SK-N-SH treated with all-trans-retinoic acid at 6 μM for 48 hours (cell line): Measurements from ENCODE around the gene SPSB2.

ENCODE experiments used
- ATAC-seq: fragments of 200-7000 bp; cut with Tn5 transposase; 3 replicates; pipeline ENCODE4 v1.9.1; 2020; ENCODE audit warnings: mild to moderate bottlenecking, moderate library complexity
- BACH2 ChIP-seq: fragments of 250-450 bp; sonication (Bioruptor Pico); IDR thresholded peaks from 2 replicates; pipeline ENCODE4 v1.9.0; 2021; ENCODE audit warnings: mild to moderate bottlenecking, borderline replicate concordance
- CREB5 ChIP-seq: fragments of 250-450 bp; sonication (Bioruptor Pico); IDR thresholded peaks from 2 replicates; pipeline ENCODE4 v1.5.1; 2020; ENCODE audit warnings: low read depth, mild to moderate bottlenecking, moderate library complexity
- CSDC2 ChIP-seq: fragments of 250-450 bp; sonication (Bioruptor Pico); IDR thresholded peaks from 2 replicates; pipeline ENCODE4 v1.5.0; 2020; ENCODE audit warnings: mild to moderate bottlenecking, moderate library complexity
- CSRNP3 ChIP-seq: fragments of 250-450 bp; sonication (Bioruptor Pico); IDR thresholded peaks from 2 replicates; pipeline ENCODE4 v1.5.1; 2021; ENCODE audit warnings: mild to moderate bottlenecking, moderate library complexity
- GLIS3 ChIP-seq: fragments of 250-450 bp; sonication (Bioruptor Pico); IDR thresholded peaks from 2 replicates; pipeline ENCODE4 v1.5.0; 2020; ENCODE audit warnings: mild to moderate bottlenecking, moderate library complexity
- ISL1 ChIP-seq: fragments of 250-450 bp; sonication (Bioruptor Pico); IDR thresholded peaks from 2 replicates; pipeline ENCODE4 v2.1.2; 2022; ENCODE audit warnings: mild to moderate bottlenecking, moderate library complexity
- OSR1 ChIP-seq: fragments of 250-450 bp; sonication (Bioruptor Pico); IDR thresholded peaks from 2 replicates; pipeline ENCODE4 v1.8.0; 2022; ENCODE audit warnings: moderate library complexity, mild to moderate bottlenecking, inconsistent platforms
- PPARA ChIP-seq: fragments of 250-450 bp; sonication (Bioruptor Pico); IDR thresholded peaks from 2 replicates; pipeline ENCODE4 v1.5.0; 2020; ENCODE audit warnings: mild to moderate bottlenecking, borderline replicate concordance
- RARB ChIP-seq: fragments of 250-450 bp; sonication (Bioruptor Pico); IDR thresholded peaks from 2 replicates; pipeline ENCODE4 v1.8.0; 2021; ENCODE audit warnings: mild to moderate bottlenecking, moderate library complexity
- SNAI2 ChIP-seq: fragments of 250-450 bp; sonication (Bioruptor Pico); IDR thresholded peaks from 2 replicates; pipeline ENCODE4 v1.5.0; 2020; ENCODE audit warnings: mild to moderate bottlenecking, moderate library complexity
- TCF4 ChIP-seq: fragments of 250-450 bp; sonication (Bioruptor Pico); IDR thresholded peaks from 2 replicates; pipeline ENCODE4 v1.8.0; 2021; ENCODE audit warnings: mild to moderate bottlenecking, moderate library complexity, borderline replicate concordance
- TOX ChIP-seq: fragments of 250-450 bp; sonication (Bioruptor Pico); IDR thresholded peaks from 2 replicates; pipeline ENCODE4 v1.8.0; 2021; ENCODE audit warnings: mild to moderate bottlenecking, moderate library complexity, borderline replicate concordance
- ZFP3 ChIP-seq: fragments of 250-450 bp; sonication (Bioruptor Pico); IDR thresholded peaks from 2 replicates; pipeline ENCODE4 v1.5.0; 2020; ENCODE audit warnings: mild to moderate bottlenecking, moderate library complexity
- ZFP30 ChIP-seq: fragments of 450-650 bp; formaldehyde crosslinking; IDR thresholded peaks from 2 replicates; pipeline ENCODE4 v1.5.0; 2022; ENCODE audit warnings: mild to moderate bottlenecking, moderate library complexity
- ZNF565 ChIP-seq: fragments of 450-650 bp; formaldehyde crosslinking; conservative IDR thresholded peaks from 2 replicates; pipeline ENCODE4 v1.5.0; 2020; ENCODE audit warnings: low read depth, mild to moderate bottlenecking, moderate library complexity
- ZNF70 ChIP-seq: fragments of 450-650 bp; formaldehyde crosslinking; IDR thresholded peaks from 2 replicates; pipeline ENCODE4 v1.5.0; 2020; ENCODE audit warnings: mild to moderate bottlenecking, moderate library complexity
- ZNF8 ChIP-seq: fragments of 450-650 bp; formaldehyde crosslinking; IDR thresholded peaks from 2 replicates; pipeline ENCODE4 v1.5.0; 2020; ENCODE audit warnings: mild to moderate bottlenecking, moderate library complexity
- TF ChIP-seq, protein P1 (sequence below): fragments of 250-450 bp; sonication (Bioruptor Pico); IDR thresholded peaks from 2 replicates; pipeline ENCODE4 v1.5.0; 2020; ENCODE audit warnings: mild to moderate bottlenecking, moderate library complexity

Gene SPSB2

DNA sequence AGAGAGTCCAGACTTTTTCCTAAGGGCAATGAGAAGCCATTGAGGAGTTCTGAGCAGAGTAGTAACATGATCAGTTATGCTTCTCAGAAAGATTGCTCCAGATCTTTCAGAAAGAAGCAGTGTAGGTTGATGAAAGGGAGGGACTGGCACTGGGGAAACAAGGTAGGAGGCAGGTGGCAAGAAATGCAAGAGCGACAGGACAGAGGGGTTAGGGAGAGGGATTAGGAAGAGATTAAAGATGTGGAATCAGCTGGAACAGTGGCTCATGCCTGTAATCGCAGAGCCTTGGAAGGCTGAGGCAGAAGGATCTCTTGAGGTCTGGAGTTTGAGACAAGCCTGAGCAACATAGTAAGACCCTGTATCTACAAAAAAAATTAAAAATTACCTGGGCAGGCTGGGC is 25.4 kb downstream of the SPSB2 start:
- ATAC-seq, result no peak
- no peak for TF ChIP-seq ZNF70 (CRISPR knock-in tag)
- TF ChIP-seq, protein P1, sequence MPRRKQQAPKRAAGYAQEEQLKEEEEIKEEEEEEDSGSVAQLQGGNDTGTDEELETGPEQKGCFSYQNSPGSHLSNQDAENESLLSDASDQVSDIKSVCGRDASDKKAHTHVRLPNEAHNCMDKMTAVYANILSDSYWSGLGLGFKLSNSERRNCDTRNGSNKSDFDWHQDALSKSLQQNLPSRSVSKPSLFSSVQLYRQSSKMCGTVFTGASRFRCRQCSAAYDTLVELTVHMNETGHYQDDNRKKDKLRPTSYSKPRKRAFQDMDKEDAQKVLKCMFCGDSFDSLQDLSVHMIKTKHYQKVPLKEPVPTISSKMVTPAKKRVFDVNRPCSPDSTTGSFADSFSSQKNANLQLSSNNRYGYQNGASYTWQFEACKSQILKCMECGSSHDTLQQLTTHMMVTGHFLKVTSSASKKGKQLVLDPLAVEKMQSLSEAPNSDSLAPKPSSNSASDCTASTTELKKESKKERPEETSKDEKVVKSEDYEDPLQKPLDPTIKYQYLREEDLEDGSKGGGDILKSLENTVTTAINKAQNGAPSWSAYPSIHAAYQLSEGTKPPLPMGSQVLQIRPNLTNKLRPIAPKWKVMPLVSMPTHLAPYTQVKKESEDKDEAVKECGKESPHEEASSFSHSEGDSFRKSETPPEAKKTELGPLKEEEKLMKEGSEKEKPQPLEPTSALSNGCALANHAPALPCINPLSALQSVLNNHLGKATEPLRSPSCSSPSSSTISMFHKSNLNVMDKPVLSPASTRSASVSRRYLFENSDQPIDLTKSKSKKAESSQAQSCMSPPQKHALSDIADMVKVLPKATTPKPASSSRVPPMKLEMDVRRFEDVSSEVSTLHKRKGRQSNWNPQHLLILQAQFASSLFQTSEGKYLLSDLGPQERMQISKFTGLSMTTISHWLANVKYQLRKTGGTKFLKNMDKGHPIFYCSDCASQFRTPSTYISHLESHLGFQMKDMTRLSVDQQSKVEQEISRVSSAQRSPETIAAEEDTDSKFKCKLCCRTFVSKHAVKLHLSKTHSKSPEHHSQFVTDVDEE, result no peak
- no peak for TF ChIP-seq SNAI2

- ATAC-seq, result no peak
- TF ChIP-seq ZNF565 (CRISPR knock-in tag) (no peak), ZNF70 (CRISPR knock-in tag) (no peak), ZNF8 (no peak), CREB5 (CRISPR knock-in tag) (no peak), ZFP30 (CRISPR knock-in tag) (no peak)
- TF ChIP-seq, all 23 proteins: peak for 0
Measured at GRCh38 chr12:6846316-6846869, 26.7 kb downstream of the SPSB2 start.

GRCh38 chr12:6845395-6845794 is 27.7 kb downstream of the SPSB2 start:
- no peak for ATAC-seq
- TF ChIP-seq BACH2 (CRISPR knock-in tag), result no peak
- no peak for TF ChIP-seq CSRNP3 (CRISPR knock-in tag)
- no peak for TF ChIP-seq GLIS3
- TF ChIP-seq ZFP30 (CRISPR knock-in tag), result no peak
- TF ChIP-seq CSDC2 (CRISPR knock-in tag), result no peak
- TF ChIP-seq SNAI2, result no peak
- TF ChIP-seq OSR1 (CRISPR knock-in tag), result no peak
- TF ChIP-seq PPARA (CRISPR knock-in tag), result no peak

- peak; percentile 12; the same call in 2 of the 3 replicates for ATAC-seq
- TF ChIP-seq CSDC2 (CRISPR knock-in tag) (no peak), TCF4 (CRISPR knock-in tag) (no peak), CREB5 (CRISPR knock-in tag) (no peak), ZNF8 (no peak), ZNF70 (CRISPR knock-in tag) (no peak), TOX (CRISPR knock-in tag) (no peak), RARB (CRISPR knock-in tag) (no peak), ISL1 (no peak), ZFP3 (CRISPR knock-in tag) (no peak)
- TF ChIP-seq, all 23 proteins: peak for 0
Measured at GRCh38 chr12:6843118-6843902, 29.8 kb downstream of the SPSB2 start.

GRCh38 chr12:6842075-6842474 is 31.0 kb downstream of the SPSB2 start:
- ATAC-seq, result no peak
- no peak for TF ChIP-seq PPARA (CRISPR knock-in tag)
- TF ChIP-seq TOX (CRISPR knock-in tag), result no peak
- TF ChIP-seq, all 23 proteins: peak for 0
